ENCODE measurements around the gene BAIAP2L2. TPM values are rescaled to one million over a fixed set of nuclear protein-coding genes. Genes with fewer than 3 reads are reported as not detected.

BAIAP2L2 gene
- total RNA-seq, 1 donor from 2014 or later: 6.5 TPM

DNA sequence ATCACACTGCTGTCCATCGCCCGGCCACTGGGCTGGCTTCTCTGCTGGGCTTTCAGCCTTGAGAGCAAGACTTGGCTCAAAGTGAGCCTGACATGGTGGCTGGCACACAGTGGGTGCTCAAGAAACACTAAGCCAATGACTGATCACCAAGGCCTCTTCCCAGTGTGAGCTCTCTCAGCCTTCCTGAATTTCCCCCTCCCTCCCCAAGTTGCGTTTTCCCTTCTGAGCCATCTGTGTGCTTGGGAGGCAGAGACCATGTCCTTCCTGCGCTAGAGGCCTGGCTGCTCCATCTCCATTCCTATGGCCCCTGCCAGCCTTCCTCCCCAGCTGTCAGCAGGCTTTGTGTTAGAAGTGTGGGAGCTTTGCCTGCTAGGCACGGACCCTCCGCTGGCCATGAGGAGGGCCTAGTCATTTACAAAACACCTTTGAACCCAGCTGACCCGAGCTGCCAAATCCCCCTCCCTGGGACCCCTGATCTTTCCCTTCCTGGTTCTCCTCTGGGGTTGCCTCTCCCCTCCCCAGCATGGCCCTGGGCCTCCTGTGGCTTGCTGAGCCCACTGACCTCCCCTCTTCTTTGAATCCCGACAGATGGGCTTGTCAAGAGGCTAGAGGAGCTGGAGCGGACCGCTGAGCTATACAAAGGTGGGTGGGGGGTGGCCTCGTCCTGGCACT, 40.1 kb downstream of the BAIAP2L2 start:
- peaks cover 14% of the 10 kb centered on the region for H3K36me3 Mint-ChIP-seq (ENCODE audit: insufficient read depth)
- no peak overlapping the region for H3K4me3 Mint-ChIP-seq (ENCODE audit: low read depth)
- no peak for DNase-seq (ENCODE audit: low spot score, unreplicated experiment)
- no peaks in the 10 kb centered on the region for H3K27me3 Mint-ChIP-seq
- TF ChIP-seq, protein P1, sequence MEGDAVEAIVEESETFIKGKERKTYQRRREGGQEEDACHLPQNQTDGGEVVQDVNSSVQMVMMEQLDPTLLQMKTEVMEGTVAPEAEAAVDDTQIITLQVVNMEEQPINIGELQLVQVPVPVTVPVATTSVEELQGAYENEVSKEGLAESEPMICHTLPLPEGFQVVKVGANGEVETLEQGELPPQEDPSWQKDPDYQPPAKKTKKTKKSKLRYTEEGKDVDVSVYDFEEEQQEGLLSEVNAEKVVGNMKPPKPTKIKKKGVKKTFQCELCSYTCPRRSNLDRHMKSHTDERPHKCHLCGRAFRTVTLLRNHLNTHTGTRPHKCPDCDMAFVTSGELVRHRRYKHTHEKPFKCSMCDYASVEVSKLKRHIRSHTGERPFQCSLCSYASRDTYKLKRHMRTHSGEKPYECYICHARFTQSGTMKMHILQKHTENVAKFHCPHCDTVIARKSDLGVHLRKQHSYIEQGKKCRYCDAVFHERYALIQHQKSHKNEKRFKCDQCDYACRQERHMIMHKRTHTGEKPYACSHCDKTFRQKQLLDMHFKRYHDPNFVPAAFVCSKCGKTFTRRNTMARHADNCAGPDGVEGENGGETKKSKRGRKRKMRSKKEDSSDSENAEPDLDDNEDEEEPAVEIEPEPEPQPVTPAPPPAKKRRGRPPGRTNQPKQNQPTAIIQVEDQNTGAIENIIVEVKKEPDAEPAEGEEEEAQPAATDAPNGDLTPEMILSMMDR (IDR thresholded peaks at IDR 0.05; ENCODE audit: unreplicated experiment): no peak
- no peaks in the 10 kb centered on the region for H3K4me1 Mint-ChIP-seq (ENCODE audit: low read depth)
- H3K27ac Mint-ChIP-seq: peak overlapping the region; percentile 59
- H3K9me3 Mint-ChIP-seq (ENCODE audit: low read depth): no peaks in the 10 kb centered on the region

DNA sequence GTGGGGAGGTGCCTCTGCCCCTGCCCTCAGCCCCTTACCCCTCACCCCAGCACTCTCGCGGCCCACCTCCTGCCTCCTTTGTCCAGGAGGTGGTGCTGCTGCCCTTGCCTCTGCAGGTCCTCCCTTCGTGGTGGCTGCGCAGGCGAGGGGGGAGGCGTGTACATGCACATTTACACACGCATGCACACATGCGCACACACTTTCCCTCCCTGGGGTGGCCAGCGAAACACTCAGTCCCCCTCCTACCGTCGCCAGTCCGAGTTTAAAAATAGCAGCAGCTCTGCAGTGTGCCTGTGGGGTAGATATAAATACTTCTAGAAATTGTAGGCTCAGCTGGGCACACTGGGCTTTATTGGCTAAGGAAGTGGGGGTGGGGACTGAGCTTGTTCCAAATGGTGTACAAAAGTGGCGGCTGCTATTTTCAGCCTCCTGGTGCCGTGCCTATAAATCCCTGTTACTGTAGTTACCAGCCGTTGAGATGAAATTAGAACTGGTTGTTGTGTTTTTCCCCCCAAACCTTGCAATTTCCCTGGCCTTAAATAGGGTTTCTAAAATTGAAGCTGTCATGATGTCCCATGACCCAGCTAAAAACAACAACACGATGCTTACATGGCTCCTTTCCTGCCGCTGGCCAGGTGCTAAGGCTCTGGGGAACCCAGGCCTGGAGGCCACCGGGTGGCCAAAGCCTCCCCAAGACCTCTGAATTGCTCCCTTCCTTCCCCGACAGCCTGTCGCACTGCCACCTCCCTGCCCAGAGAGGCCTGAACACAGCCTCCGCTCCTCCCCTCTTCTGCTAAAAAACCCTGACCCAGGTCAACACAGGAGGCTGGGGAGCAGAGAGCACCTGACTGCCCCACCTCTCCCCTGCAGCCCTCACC, 40.9 kb downstream of the BAIAP2L2 start:
- no peaks in the 10 kb centered on the region for H3K9me3 Mint-ChIP-seq (ENCODE audit: low read depth)
- TF ChIP-seq, protein P1 (IDR thresholded peaks at IDR 0.05; ENCODE audit: unreplicated experiment): peak; percentile 46
- peaks cover 16% of the 10 kb centered on the region for H3K36me3 Mint-ChIP-seq (ENCODE audit: insufficient read depth)
- no peaks in the 10 kb centered on the region for H3K27me3 Mint-ChIP-seq
- DNase-seq (ENCODE audit: low spot score, unreplicated experiment): no peak
- H3K27ac Mint-ChIP-seq: peak overlapping the region; percentile 59
- H3K4me1 Mint-ChIP-seq (ENCODE audit: low read depth): no peaks in the 10 kb centered on the region
- H3K4me3 Mint-ChIP-seq (ENCODE audit: low read depth): no peak overlapping the region

DNA sequence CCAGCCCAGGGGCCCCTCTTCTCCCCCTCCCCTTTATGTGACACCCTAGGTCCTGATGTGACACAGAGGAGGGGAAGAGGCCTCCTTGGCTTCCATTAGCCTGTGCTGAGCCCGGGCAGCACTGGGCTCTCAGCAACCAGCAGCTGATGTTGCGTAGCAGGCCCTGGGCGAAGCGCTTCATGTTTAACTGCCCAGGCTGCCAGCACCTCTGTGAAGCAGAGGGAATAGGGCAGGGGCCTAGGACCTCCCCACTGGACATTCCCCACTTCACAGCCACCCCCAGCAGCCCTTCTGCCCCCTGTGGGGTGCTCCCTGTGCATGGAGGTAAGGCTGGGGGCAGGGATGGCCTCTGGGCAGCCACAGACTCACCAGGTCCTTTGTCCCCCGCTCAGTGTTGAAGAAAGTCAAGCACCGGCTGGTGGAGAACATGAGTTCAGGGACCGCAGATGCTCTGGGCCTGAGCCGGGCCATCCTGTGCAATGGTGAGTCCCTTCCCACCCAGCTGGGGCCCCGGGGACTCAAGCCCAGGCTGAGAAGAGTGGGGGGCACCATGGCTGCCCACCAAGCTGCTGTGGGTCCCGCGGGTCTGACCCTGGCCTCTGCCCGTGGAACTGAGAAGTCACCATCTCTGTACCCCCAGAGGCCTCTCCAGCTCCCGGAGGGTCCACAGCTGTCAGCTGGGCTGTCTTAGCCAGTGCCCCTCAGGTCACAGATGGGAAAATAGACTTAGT, 41.7 kb downstream of the BAIAP2L2 start:
- H3K4me1 Mint-ChIP-seq (ENCODE audit: low read depth): no peaks in the 10 kb centered on the region
- no peak overlapping the region for H3K27ac Mint-ChIP-seq
- no peak overlapping the region for H3K4me3 Mint-ChIP-seq (ENCODE audit: low read depth)
- no peaks in the 10 kb centered on the region for H3K27me3 Mint-ChIP-seq
- DNase-seq (ENCODE audit: low spot score, unreplicated experiment): no peak
- TF ChIP-seq, protein P1 (IDR thresholded peaks at IDR 0.05; ENCODE audit: unreplicated experiment): no peak
- H3K36me3 Mint-ChIP-seq (ENCODE audit: insufficient read depth): peaks cover 14% of the 10 kb centered on the region
- H3K9me3 Mint-ChIP-seq (ENCODE audit: low read depth): no peaks in the 10 kb centered on the region

DNA sequence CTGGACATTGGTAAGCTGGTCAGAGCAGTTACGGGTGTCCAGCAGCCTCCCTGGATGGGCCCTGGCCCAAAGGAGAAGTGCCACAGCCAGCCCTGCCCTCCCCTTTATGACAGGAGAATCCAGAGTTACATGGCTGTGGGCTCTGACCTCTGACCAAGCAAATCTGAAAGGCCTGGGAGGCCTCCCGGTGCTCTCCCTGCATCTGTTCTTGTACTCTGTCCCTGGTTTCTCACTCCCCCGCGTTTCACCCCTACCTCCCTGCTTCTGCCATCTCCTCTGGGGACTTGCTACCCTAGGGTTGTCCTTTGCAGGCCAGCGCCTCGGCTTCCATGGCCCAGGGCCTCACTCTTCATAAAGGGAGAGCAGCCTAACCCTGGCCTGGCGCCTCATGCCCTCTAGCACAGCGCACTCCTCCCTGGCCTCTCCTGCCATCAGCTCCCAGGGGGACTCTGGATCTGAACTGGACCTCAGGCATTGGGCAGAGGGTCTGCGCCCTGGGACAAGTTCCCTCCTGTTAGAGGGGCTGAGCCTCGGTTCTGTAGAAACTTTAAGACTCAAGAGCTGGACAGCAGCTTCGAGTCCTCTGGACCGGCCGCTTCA, 42.6 kb downstream of the BAIAP2L2 start:
- H3K27me3 Mint-ChIP-seq: no peaks in the 10 kb centered on the region
- no peak overlapping the region for H3K27ac Mint-ChIP-seq
- H3K36me3 Mint-ChIP-seq (ENCODE audit: insufficient read depth): peaks cover 16% of the 10 kb centered on the region
- H3K4me1 Mint-ChIP-seq (ENCODE audit: low read depth): no peaks in the 10 kb centered on the region
- TF ChIP-seq, protein P1 (IDR thresholded peaks at IDR 0.05; ENCODE audit: unreplicated experiment): no peak
- H3K4me3 Mint-ChIP-seq (ENCODE audit: low read depth): no peak overlapping the region
- no peak for DNase-seq (ENCODE audit: low spot score, unreplicated experiment)
- H3K9me3 Mint-ChIP-seq (ENCODE audit: low read depth): no peaks in the 10 kb centered on the region

DNA sequence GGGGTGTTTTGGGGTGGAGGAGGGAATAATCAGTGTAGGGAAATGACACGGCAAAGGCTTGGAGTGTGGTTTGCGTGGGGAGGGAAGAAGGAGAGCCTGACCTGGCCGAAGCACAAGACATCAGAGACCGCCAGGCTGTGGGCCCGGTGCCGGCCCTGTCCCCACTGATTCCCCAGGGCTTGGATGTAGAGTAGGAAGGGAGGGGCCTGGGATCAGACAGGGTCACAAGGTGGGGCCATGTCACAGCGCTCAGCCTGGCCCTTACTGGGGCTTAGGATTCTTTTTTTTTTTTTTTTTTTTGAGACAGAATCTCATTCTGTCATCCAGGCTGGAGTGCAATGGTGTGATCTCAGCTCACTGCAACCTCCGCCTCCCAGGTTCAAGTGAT, 43.5 kb downstream of the BAIAP2L2 start:
- peaks cover 18% of the 10 kb centered on the region for H3K36me3 Mint-ChIP-seq (ENCODE audit: insufficient read depth)

More for the DNA sequence above, 43.5 kb downstream of the BAIAP2L2 start:
- Mint-ChIP-seq H3K9me3 (ENCODE audit: low read depth) (no peaks in the 10 kb centered on the region), H3K4me1 (ENCODE audit: low read depth) (no peaks in the 10 kb centered on the region), H3K4me3 (ENCODE audit: low read depth) (no peak overlapping the region), H3K27ac (no peak overlapping the region), H3K27me3 (no peaks in the 10 kb centered on the region)
- TF ChIP-seq, protein P1 (IDR thresholded peaks at IDR 0.05; ENCODE audit: unreplicated experiment): no peak
- DNase-seq (ENCODE audit: low spot score, unreplicated experiment): no peak
